ENCODE results near the gene COP1. TPM values are rescaled to one million over a fixed set of nuclear protein-coding genes. Genes with fewer than 3 reads are reported as not detected.

COP1 gene
- total RNA-seq, 6 experiments from 2014 or later: 19.7 to 33.7 (median 20.9) TPM

DNA sequence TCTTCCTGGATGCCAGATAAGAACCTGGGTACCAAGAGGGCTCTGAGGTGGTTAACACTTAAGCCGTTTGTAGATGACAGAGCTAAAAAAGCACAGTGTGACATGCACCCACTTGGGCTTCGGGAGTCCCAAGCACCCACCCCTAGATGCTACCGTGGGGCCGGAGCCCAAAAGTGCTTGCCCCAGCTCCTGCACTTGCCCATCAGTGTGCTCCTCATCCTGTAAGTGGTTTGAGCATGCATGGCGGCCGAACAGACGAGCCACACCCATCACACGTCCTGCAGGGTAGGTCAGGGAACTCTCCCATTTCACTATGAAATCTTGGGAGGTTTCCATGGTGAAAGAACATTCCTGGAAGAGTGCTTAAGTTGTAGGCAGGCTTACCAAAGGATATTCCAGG, 304.8 kb downstream of the COP1 start:
- no peaks in the 10 kb centered on the region for H3K9me3 ChIP-seq
- no peak overlapping the region for H3K4me3 ChIP-seq
- WGBS (ENCODE audit: insufficient coverage, low coverage, low lambda C conversion rate, missing lambda C conversion rate): 89% methylated on average over 3 of the region's 8 CpGs
- ATAC-seq: no peak
- no peak for DNase-seq
- TF ChIP-seq POLR2A (IDR thresholded peaks at IDR 0.05): no peak
- TF ChIP-seq, protein P1, sequence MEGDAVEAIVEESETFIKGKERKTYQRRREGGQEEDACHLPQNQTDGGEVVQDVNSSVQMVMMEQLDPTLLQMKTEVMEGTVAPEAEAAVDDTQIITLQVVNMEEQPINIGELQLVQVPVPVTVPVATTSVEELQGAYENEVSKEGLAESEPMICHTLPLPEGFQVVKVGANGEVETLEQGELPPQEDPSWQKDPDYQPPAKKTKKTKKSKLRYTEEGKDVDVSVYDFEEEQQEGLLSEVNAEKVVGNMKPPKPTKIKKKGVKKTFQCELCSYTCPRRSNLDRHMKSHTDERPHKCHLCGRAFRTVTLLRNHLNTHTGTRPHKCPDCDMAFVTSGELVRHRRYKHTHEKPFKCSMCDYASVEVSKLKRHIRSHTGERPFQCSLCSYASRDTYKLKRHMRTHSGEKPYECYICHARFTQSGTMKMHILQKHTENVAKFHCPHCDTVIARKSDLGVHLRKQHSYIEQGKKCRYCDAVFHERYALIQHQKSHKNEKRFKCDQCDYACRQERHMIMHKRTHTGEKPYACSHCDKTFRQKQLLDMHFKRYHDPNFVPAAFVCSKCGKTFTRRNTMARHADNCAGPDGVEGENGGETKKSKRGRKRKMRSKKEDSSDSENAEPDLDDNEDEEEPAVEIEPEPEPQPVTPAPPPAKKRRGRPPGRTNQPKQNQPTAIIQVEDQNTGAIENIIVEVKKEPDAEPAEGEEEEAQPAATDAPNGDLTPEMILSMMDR (IDR thresholded peaks at IDR 0.05): no peak
- intact Hi-C loops (cut with DNase I): no loop called here
- no peak overlapping the region for H3K27ac ChIP-seq
- no peaks in the 10 kb centered on the region for H3K27me3 ChIP-seq
- no peaks in the 10 kb centered on the region for H3K36me3 ChIP-seq
- no peaks in the 10 kb centered on the region for H3K4me1 ChIP-seq

DNA sequence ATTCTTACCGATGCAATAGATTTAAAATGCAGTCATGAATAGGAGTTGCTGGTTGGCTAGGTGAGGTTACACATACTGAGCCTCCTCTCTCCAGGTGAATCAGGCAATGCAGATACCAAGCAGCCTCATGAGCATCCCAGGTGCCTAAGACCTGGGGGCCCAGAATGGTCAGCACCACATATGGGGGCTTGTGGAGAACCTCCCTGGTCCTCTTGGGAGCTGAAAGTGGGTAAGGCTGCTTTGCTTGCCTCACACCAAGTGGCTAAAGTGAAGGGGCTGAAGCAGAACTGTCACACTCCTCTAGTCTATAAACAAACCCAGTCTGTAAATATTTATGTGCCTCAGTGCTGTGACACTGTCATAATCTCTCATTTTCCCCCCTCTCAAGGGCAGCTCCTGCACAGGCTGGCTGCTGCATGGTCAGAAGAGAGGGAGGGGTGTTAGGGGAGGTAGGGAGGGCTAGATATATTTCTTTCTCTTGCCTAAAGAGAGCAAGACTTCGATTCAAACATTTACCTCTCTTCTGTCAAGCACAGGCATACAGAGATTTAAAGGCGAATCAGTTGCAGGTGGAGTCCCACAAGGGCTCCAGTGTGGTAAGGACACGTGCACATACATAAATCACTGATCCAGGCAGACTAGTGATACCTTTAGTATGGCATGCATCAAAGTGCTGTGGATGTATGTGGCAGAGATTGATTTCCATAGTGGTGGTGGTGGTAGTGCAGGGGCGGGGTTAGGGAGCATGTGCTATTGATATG, 305.8 kb downstream of the COP1 start:
- Histone ChIP-seq H3K36me3 (no peaks in the 10 kb centered on the region), H3K27me3 (no peaks in the 10 kb centered on the region), H3K27ac (no peak overlapping the region), H3K4me1 (no peaks in the 10 kb centered on the region), H3K4me3 (no peak overlapping the region), H3K9me3 (no peaks in the 10 kb centered on the region)
- intact Hi-C loops (cut with DNase I): no loop called here
- 74% methylated on average over 4 of the region's 5 CpGs for WGBS (ENCODE audit: insufficient coverage, low coverage, low lambda C conversion rate, missing lambda C conversion rate)
- no peak for DNase-seq
- TF ChIP-seq, protein P1 (IDR thresholded peaks at IDR 0.05): no peak
- TF ChIP-seq POLR2A (IDR thresholded peaks at IDR 0.05): no peak
- ATAC-seq: no peak

DNA sequence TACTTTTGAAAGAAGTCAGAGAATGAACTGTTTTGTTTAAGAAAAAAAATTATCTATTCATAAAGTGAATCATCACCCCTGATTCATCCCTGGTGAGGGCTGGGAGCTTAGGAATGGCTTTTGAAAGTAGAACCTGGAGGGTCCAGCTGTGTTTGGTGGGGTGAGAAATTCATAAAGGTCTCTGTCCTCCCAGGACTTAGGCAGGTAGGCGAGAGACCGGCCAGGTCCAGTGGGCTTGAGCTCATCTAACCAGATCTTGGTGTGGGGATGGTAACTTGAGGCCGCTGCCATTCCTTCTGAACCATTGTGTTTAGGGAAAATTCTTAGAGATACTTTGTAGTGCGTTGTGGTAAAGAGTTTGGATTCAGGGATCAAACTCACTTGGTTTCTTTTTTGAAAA, 306.9 kb downstream of the COP1 start:
- no peak for ATAC-seq
- no peaks in the 10 kb centered on the region for H3K27me3 ChIP-seq
- no peaks in the 10 kb centered on the region for H3K9me3 ChIP-seq
- intact Hi-C loops (cut with DNase I): no loop called here
- no peaks in the 10 kb centered on the region for H3K4me1 ChIP-seq
- WGBS (ENCODE audit: insufficient coverage, low coverage, low lambda C conversion rate, missing lambda C conversion rate): 86% methylated on average over 4 of the region's 4 CpGs
- TF ChIP-seq, protein P1 (IDR thresholded peaks at IDR 0.05): no peak
- TF ChIP-seq POLR2A (IDR thresholded peaks at IDR 0.05): no peak
- no peak for DNase-seq
- H3K36me3 ChIP-seq: no peaks in the 10 kb centered on the region
- H3K27ac ChIP-seq: no peak overlapping the region
- no peak overlapping the region for H3K4me3 ChIP-seq

DNA sequence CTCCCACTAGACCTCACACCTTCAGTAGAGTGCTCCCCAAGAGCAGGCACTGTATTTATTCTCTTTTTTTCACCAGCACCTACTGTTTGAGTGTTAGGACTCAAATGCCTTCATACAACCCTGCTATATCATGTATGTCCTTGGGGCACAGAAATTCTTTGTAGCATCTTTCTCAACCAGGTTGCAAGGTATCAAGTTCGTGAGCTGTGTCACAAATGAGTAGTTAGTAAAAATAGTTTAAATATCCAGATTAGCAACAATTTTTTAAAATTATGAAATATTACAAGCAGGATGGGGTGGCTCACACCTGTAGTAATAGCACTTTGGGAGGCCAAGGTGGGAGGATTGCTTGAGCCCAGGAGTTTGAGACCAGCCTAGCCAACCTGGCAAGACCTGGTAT, 311.1 kb downstream of the COP1 start:
- Histone ChIP-seq H3K27me3 (no peaks in the 10 kb centered on the region), H3K27ac (no peak overlapping the region), H3K4me3 (no peak overlapping the region), H3K9me3 (no peaks in the 10 kb centered on the region), H3K36me3 (no peaks in the 10 kb centered on the region), H3K4me1 (no peaks in the 10 kb centered on the region)
- intact Hi-C loops (cut with DNase I): no loop called here
- TF ChIP-seq POLR2A (IDR thresholded peaks at IDR 0.05): no peak
- TF ChIP-seq, protein P1 (IDR thresholded peaks at IDR 0.05): no peak
- ATAC-seq (no peak), DNase-seq (no peak)
- 91% methylated on average over 1 of the region's 1 CpG for WGBS (ENCODE audit: insufficient coverage, low coverage, low lambda C conversion rate, missing lambda C conversion rate)

Small RNAs within 50 kb of the gene (small RNA-seq; reads per million reads assigned to genes)
- gene RF00066 (0 reads per million in 2 experiments), gene RNU2-12P (0 reads per million in 2 experiments), gene RPS29P5 (0 to 0.48 reads per million in 2 experiments), gene SCARNA3 (7.1 to 13.5 reads per million in 2 experiments)

All from right lobe of liver (tissue), 6 donors.